AG10803 (cell line): ENCODE data around the gene IMPG1.

ENCODE experiments used
- DNase-seq: peaks from one replicate; pipeline ENCODE4 v3.0.0; 2010; ENCODE audit warnings: low read depth
- H3K4me3 ChIP-seq: 2 replicates; pipeline ENCODE4 v1.5.1; 2011; ENCODE audit warnings: mild to moderate bottlenecking, low read length, control low read depth
- TF ChIP-seq, protein P1 (sequence below): conservative IDR thresholded peaks from 2 replicates; pipeline ENCODE4 v1.5.1; 2011; ENCODE audit warnings: mild to moderate bottlenecking, low read length, control low read depth, inconsistent platforms

IMPG1 gene

DNA sequence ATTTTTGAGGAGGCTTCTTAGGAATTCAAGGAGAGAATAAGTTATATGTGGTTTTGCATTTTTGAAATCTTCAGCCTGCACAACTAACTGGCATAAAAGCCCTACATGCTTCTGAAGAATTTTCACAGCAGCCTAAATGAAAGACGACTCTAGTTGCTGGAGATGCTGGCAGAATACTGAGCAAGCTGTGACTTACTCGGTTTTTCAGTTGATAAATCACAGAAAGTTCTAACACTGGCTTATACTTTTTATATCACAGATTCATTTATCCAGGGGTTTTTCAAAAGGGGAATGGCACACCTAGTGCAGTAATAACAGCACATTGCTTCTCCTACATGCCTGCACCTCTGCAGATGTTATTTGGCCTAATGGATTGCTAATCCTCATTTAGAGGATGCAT lies 134.6 kb downstream of the IMPG1 start:
- no peak overlapping the region for H3K4me3 ChIP-seq
- TF ChIP-seq, protein P1, sequence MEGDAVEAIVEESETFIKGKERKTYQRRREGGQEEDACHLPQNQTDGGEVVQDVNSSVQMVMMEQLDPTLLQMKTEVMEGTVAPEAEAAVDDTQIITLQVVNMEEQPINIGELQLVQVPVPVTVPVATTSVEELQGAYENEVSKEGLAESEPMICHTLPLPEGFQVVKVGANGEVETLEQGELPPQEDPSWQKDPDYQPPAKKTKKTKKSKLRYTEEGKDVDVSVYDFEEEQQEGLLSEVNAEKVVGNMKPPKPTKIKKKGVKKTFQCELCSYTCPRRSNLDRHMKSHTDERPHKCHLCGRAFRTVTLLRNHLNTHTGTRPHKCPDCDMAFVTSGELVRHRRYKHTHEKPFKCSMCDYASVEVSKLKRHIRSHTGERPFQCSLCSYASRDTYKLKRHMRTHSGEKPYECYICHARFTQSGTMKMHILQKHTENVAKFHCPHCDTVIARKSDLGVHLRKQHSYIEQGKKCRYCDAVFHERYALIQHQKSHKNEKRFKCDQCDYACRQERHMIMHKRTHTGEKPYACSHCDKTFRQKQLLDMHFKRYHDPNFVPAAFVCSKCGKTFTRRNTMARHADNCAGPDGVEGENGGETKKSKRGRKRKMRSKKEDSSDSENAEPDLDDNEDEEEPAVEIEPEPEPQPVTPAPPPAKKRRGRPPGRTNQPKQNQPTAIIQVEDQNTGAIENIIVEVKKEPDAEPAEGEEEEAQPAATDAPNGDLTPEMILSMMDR = no peak
- no peak for DNase-seq

DNA sequence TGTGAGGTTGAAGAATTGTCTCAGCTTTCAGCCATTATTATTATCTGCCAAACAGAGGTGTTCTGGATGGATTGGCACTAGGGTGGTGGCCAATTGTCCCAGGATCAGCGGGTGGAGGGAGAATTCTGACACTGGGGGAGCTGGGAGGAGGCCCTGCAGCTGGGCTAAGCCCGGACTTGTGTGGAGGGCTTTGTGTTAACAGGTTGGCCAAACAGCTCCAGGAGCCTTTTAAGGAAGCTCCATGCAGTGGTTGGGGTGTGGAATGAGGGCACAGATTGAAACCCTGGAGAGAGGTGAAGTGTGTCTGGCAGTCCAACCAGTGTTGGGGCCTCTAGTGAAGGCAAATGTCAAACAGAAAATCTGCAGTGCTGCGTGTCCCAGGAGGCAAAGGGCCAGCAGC lies 135.8 kb downstream of the IMPG1 start:
- TF ChIP-seq, protein P1 = no peak
- no peak for DNase-seq
- H3K4me3 ChIP-seq = no peak overlapping the region

DNA sequence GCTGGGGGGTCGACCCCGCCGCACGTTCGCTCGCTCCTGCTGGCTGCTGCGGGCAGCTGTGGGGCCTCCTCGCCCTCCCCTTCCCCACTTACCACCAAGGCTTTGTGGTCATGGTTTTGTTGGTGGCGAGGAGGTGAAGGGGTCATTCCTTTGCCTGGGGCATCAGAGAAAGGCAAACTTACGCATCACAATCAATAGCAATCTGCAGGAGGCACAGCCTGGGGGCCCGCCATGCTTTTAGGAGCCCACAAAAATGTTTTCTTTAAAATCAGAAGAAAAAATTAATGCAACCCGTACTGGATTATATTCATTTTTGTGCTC lies 137.0 kb downstream of the IMPG1 start:
- TF ChIP-seq, protein P1 = no peak
- peak overlapping the region; percentile 59 for H3K4me3 ChIP-seq
- DNase-seq = no peak

DNA sequence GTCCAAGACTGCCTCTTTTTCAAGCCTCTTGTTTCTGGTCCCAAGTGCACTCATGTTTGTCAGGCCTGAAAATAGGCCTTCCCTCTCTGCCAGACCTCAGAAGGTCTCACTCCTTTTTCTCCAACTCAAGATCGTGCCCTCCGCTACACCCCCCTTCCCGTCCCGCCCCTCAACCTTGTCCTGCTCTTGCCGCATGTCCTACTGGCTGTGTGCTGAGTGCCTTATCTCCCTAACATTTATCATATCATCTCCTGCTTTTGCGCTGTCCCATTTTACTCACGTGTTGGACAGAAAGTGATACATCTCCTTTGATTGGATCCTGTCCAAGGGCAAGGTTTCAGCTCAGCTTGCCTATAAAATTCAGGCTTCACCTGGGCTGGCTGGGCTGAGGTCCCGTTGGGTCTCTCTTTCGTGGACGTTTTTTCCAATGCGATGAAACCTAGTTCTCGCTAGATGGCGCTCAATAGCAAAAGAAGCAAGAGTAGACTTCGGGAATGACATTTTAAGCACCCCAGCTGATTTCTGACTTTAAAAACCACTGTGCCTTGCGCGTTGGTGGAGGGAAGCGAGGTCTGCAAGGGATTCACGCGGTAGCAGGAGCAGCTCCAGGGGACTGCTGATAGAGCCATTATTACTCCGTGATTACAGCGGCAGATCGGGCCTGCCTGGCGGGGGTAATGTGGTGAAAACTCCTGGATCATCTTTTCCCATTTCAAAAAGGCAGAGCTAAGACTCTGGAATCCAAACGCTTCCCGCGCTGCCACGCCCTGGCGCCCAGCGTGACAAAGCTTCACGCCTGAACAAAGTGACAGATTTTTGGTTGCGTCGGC lies 137.6 kb downstream of the IMPG1 start:
- peak; percentile 78 for DNase-seq
- TF ChIP-seq, protein P1 = peak; percentile 81
- H3K4me3 ChIP-seq = peak overlapping the region; percentile 59

GRCh38 chr6:75933387-75933975 lies 139.0 kb downstream of the IMPG1 start:
- DNase-seq = no peak
- H3K4me3 ChIP-seq = no peak overlapping the region
- TF ChIP-seq, protein P1 = no peak

GRCh38 chr6:75932067-75932466 lies 140.4 kb downstream of the IMPG1 start:
- no peak for DNase-seq
- H3K4me3 ChIP-seq = no peak overlapping the region
- TF ChIP-seq, protein P1 = peak; percentile 21; the same call in 1 of the 2 replicates
